ENCODE data around the gene CMTR1.

The CMTR1 gene

DNA sequence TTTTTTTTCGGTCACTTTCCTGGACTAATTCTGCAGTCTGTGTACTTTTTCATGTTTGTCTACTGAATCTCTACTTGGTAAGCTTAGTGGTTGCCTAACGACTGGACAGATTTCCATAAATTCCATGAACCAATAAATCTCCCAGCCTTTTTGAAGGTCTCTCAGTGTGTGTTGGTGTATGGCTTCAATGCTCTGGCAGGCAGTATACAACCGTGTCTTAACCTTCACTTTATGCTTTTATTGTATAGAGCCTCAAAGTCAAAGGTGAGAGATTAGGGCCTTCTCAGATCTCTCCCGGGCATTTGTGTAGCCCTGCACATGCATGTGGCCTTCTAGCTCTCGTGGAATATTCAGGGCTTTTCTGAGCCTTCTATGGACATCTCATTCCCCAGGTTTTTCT, 14.3 kb upstream of the CMTR1 start:
- Histone ChIP-seq H3K27me3 (ENCODE audit: control insufficient read depth, insufficient read depth, low read length) (no peaks in the 10 kb centered on the region), H3K4me2 (ENCODE audit: low read length) (no peak overlapping the region), H3K9ac (no peak overlapping the region), H3K4me1 (no peaks in the 10 kb centered on the region), H3K79me2 (no peaks in the 10 kb centered on the region), H3K36me3 (ENCODE audit: control insufficient read depth, insufficient read depth, low read length) (no peaks in the 10 kb centered on the region), H2AFZ (no peak overlapping the region), H3K27ac (no peak overlapping the region), H3K9me3 (ENCODE audit: control insufficient read depth, low read length) (no peaks in the 10 kb centered on the region), H3K4me3 (ENCODE audit: low read depth, low read length) (no peak overlapping the region)
- no peak for TF ChIP-seq CTCF (IDR thresholded peaks at IDR 0.05)

DNA sequence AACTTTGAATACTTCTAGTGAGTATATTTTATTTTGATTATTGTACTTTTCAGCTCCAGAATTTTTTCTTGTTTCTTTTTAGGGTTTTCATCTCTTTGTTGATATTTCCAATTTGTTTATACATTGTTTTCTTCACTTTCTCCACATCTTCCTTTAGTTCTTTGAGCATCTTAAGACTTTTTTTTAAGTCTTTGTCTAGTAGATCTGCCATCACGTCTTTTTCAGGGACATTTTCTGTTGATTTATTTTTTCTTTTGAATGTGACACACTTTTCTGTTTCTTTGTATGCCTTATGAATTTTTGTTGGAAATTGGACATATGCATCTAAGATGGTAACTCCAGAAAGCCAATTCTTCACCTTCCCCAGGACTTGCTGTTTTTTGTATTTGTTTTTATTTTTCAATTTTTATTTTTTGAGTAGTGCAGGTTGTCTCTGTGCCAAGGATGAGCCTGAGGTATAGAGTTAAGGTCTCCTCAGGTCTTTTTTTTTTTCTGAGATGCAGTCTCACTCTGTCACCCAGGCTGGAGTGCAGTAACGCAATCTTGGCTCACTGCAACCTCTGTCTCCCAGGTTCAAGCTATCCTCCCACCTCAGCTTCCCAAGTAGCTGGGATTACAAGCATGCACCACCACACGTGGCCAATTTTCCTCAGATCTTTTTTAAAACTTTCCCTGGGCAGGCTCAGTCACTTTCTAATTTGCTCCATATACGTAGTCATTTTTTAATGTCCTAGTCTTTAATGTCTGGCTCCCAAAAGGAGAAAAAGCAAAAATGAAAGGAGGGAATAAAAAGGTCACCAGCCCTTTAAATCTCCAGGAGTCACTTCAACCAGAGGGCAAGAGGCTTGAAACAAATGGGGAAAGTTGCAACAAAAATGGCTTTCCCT, 6.7 kb upstream of the CMTR1 start:
- TF ChIP-seq CTCF (IDR thresholded peaks at IDR 0.05): no peak
- no peak overlapping the region for H2AFZ ChIP-seq

DNA sequence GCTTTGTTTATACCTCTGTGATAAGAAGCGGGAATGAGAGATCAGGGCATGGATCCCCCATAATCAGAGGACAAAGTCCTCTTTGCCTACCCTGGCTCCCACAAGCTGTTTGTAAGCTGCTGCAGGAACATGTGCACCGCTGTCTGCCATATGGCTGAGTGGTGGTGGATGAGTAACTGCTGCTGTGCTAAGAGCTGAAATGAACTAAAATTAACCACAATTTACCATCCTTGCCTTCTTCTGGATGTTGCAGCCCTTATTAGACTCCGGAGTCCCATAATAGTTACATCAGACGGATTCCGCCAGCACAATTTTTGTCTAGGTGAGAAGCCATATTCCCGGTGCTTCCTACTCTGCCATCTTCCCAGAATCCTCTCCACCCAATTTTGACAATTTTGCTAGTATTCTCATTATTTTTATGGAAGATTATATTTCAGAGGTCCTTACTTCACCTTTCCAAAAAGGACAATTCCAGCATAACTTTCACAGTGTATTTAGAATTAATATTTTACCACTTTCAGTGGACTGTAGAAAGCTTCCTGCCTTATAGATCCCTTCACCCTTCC, 6.0 kb upstream of the CMTR1 start:
- H3K79me2 ChIP-seq: no peaks in the 10 kb centered on the region
- H2AFZ ChIP-seq: no peak overlapping the region
- no peak overlapping the region for H3K9ac ChIP-seq
- H3K4me1 ChIP-seq: no peaks in the 10 kb centered on the region
- no peaks in the 10 kb centered on the region for H3K9me3 ChIP-seq (ENCODE audit: control insufficient read depth, low read length)
- TF ChIP-seq CTCF (IDR thresholded peaks at IDR 0.05): no peak
- no peak overlapping the region for H3K4me3 ChIP-seq (ENCODE audit: low read depth, low read length)
- H3K36me3 ChIP-seq (ENCODE audit: control insufficient read depth, insufficient read depth, low read length): no peaks in the 10 kb centered on the region
- no peak overlapping the region for H3K27ac ChIP-seq
- no peaks in the 10 kb centered on the region for H3K27me3 ChIP-seq (ENCODE audit: control insufficient read depth, insufficient read depth, low read length)
- no peak overlapping the region for H3K4me2 ChIP-seq (ENCODE audit: low read length)

More for the DNA sequence above, 6.7 kb upstream of the CMTR1 start:
- no peaks in the 10 kb centered on the region for H3K27me3 ChIP-seq (ENCODE audit: control insufficient read depth, insufficient read depth, low read length)
- H3K27ac ChIP-seq: no peak overlapping the region
- no peak overlapping the region for H3K9ac ChIP-seq
- no peaks in the 10 kb centered on the region for H3K79me2 ChIP-seq
- H3K4me2 ChIP-seq (ENCODE audit: low read length): no peak overlapping the region
- no peaks in the 10 kb centered on the region for H3K36me3 ChIP-seq (ENCODE audit: control insufficient read depth, insufficient read depth, low read length)
- no peak overlapping the region for H3K4me3 ChIP-seq (ENCODE audit: low read depth, low read length)
- no peaks in the 10 kb centered on the region for H3K9me3 ChIP-seq (ENCODE audit: control insufficient read depth, low read length)
- H3K4me1 ChIP-seq: no peaks in the 10 kb centered on the region

DNA sequence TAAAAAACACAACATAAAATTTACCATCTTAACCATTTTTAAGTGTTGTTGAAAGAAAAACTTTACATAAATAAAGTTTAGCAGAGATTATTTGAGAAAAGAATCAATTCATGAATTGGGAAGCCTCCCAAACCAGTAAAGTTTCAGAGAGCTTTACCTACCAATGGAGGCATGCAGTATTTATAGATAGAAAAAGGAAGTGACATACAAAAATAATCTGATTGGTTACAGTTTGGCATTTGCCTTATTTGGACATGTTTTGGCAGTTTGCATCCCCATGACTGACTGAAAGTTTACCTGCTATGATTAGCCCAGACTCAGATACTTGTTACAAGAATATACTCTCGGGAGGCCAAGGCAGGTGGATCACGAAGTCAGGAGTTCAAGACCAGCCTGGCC, 3.7 kb upstream of the CMTR1 start:
- H3K36me3 ChIP-seq (ENCODE audit: control insufficient read depth, insufficient read depth, low read length): no peaks in the 10 kb centered on the region
- H3K27ac ChIP-seq: no peak overlapping the region
- H2AFZ ChIP-seq: no peak overlapping the region
- H3K27me3 ChIP-seq (ENCODE audit: control insufficient read depth, insufficient read depth, low read length): no peaks in the 10 kb centered on the region
- H3K4me2 ChIP-seq (ENCODE audit: low read length): no peak overlapping the region
- no peak overlapping the region for H3K4me3 ChIP-seq (ENCODE audit: low read depth, low read length)
- no peak overlapping the region for H3K9ac ChIP-seq
- peaks cover 5% of the 10 kb centered on the region for H3K4me1 ChIP-seq
- no peaks in the 10 kb centered on the region for H3K9me3 ChIP-seq (ENCODE audit: control insufficient read depth, low read length)
- TF ChIP-seq CTCF (IDR thresholded peaks at IDR 0.05): no peak
- H3K79me2 ChIP-seq: peaks cover 4% of the 10 kb centered on the region

Data from parathyroid adenoma (tissue), 2 donors.